H1 (cell line): ENCODE data around the gene KXD1. TPM values are rescaled to one million over a fixed set of nuclear protein-coding genes. Genes with fewer than 3 reads are reported as not detected.

Source experiments
- CTCF ChIA-PET: fragments of 300-600 bp; sonication (Branson Sonifier 250); formaldehyde crosslinking; loops from one replicate; lab custom pipeline; 2021; ENCODE audit not compliant: partially characterized antibody; lab: Charles Lee
- POLR2A ChIA-PET: fragments of 300-600 bp; sonication (Branson Sonifier 250); formaldehyde crosslinking; loops from one replicate; lab custom pipeline; 2021; ENCODE audit warnings: inconsistent platforms; ENCODE audit not compliant: partially characterized antibody; lab: Charles Lee
- DNase-seq, 2 experiments: peaks; one replicate each; pipeline versions ENCODE4 v3.0.0 to v3.0.0-alpha.2; 2010 to 2022; ENCODE audit warnings: low spot score in 2 of 2, low read depth in 1 of 2, mixed read lengths in 1 of 2
- FAIRE-seq: peaks from 2 replicates; lab custom pipeline; 2011; peaks lifted over from hg19 to GRCh38; lab: Jason Lieb, UNC
- H2AFZ ChIP-seq: 2 replicates; pipeline ENCODE4 v1.8.1; 2012; ENCODE audit warnings: low read length, inconsistent platforms
- H2AK5ac ChIP-seq: 2 replicates; pipeline ENCODE4 v1.6.1; 2013; ENCODE audit warnings: low read depth, low read length
- H2BK120ac ChIP-seq: replicated peaks from 2 replicates; pipeline ENCODE3; 2013; ENCODE audit warnings: low read depth, low read length, inconsistent platforms
- H2BK12ac ChIP-seq: 2 replicates; pipeline ENCODE4 v1.6.1; 2013; ENCODE audit warnings: low read depth, low read length
- H2BK15ac ChIP-seq: 2 replicates; pipeline ENCODE4 v1.6.1; 2013; ENCODE audit warnings: low read length
- H2BK20ac ChIP-seq: 2 replicates; pipeline ENCODE4 v1.6.1; 2013; ENCODE audit warnings: low read length
- H2BK5ac ChIP-seq: 2 replicates; pipeline ENCODE4 v1.6.1; 2013; ENCODE audit warnings: low read depth, low read length
- H3K14ac ChIP-seq: 2 replicates; pipeline ENCODE4 v1.6.1; 2013; ENCODE audit warnings: inconsistent platforms; ENCODE audit not compliant: insufficient read length
- H3K18ac ChIP-seq: 2 replicates; pipeline ENCODE4 v1.6.1; 2013; ENCODE audit warnings: low read length; ENCODE audit errors: extremely low read depth
- H3K23ac ChIP-seq: 2 replicates; pipeline ENCODE4 v1.6.1; 2013; ENCODE audit warnings: inconsistent platforms; ENCODE audit not compliant: insufficient read length
- H3K23me2 ChIP-seq: 2 replicates; pipeline ENCODE4 v1.6.1; 2013; ENCODE audit warnings: low read depth, low read length
- H3K27ac ChIP-seq: 2 replicates; pipeline ENCODE4 v1.6.1; 2011; ENCODE audit warnings: low read depth, low read length, inconsistent platforms
- H3K27me3 ChIP-seq, 4 experiments: replicated peaks in 1 of 4; 1 replicate in 1 of 4; 2 replicates in 3 of 4; pipeline versions ENCODE4 v1.6.1 to v1.8.1; 2011 to 2013; ENCODE audit warnings: low read length in 3 of 4, mild to moderate bottlenecking in 3 of 4, inconsistent platforms in 2 of 4, mixed read lengths in 2 of 4, moderate library complexity in 1 of 4; ENCODE audit not compliant: control insufficient read depth in 3 of 4, insufficient read depth in 3 of 4; ENCODE audit errors: extremely low read depth in 1 of 4
- H3K36me3 ChIP-seq, 4 experiments: 2 replicates each; pipeline versions ENCODE4 v1.6.1 to v1.8.1; 2011 to 2013; ENCODE audit warnings: mild to moderate bottlenecking in 4 of 4, low read length in 3 of 4, moderate library complexity in 2 of 4, control low read depth in 1 of 4, inconsistent platforms in 1 of 4; ENCODE audit not compliant: insufficient read depth in 4 of 4, control insufficient read depth in 2 of 4
- H3K4ac ChIP-seq: replicated peaks from 2 replicates; pipeline ENCODE3; 2013; ENCODE audit warnings: low read length, low read depth, mixed read lengths, inconsistent platforms; ENCODE audit not compliant: insufficient read length
- H3K4me1 ChIP-seq, 4 experiments: replicated peaks in 1 of 4; 1 replicate in 1 of 4; 2 replicates in 3 of 4; pipeline versions ENCODE4 v1.6.1 to v1.8.1; 2011 to 2013; ENCODE audit warnings: low read length in 3 of 4, inconsistent platforms in 2 of 4, mixed read lengths in 1 of 4; ENCODE audit not compliant: insufficient read depth in 4 of 4, control insufficient read depth in 3 of 4
- H3K4me2 ChIP-seq, 2 experiments: 2 replicates each; pipeline versions ENCODE4 v1.6.1 to v1.8.1; 2011 to 2013; ENCODE audit warnings: low read depth in 2 of 2, low read length in 2 of 2, control low read depth in 1 of 2, inconsistent platforms in 1 of 2, mild to moderate bottlenecking in 1 of 2; ENCODE audit not compliant: insufficient read depth in 1 of 2
- H3K4me3 ChIP-seq, 4 experiments: fragments of 200-600, 300-600 bp in 1 of 4; sonication (generic), shearing (Covaris generic), sonication (Bioruptor Twin) in 1 of 4; 2 replicates each; pipeline versions ENCODE4 v1.5.1 to v1.8.1; 2011 to 2016; ENCODE audit warnings: low read length in 4 of 4, low read depth in 3 of 4, control low read depth in 2 of 4, inconsistent platforms in 2 of 4, mild to moderate bottlenecking in 2 of 4, mixed read lengths in 1 of 4, moderate library complexity in 1 of 4; ENCODE audit not compliant: insufficient read depth in 2 of 4; ENCODE audit errors: extremely low read depth in 1 of 4
- H3K56ac ChIP-seq: replicated peaks from 2 replicates; pipeline ENCODE3; 2013; ENCODE audit warnings: low read depth, mild to moderate bottlenecking, mixed read lengths, low read length, inconsistent platforms; ENCODE audit not compliant: insufficient read length
- H3K79me1 ChIP-seq: 2 replicates; pipeline ENCODE4 v1.6.1; 2013; ENCODE audit warnings: low read depth, low read length, control low read depth
- H3K79me2 ChIP-seq, 2 experiments: 2 replicates each; pipeline versions ENCODE4 v1.6.1 to v1.8.1; 2012 to 2013; ENCODE audit warnings: low read length in 2 of 2, mild to moderate bottlenecking in 2 of 2, inconsistent platforms in 1 of 2; ENCODE audit not compliant: insufficient read depth in 2 of 2, control insufficient read depth in 1 of 2
- H3K9ac ChIP-seq, 4 experiments: replicated peaks in 1 of 4; 1 replicate in 1 of 4; 2 replicates in 3 of 4; pipeline versions ENCODE4 v1.6.1 to v1.8.1; 2011 to 2013; ENCODE audit warnings: low read depth in 3 of 4, low read length in 3 of 4, control low read depth in 2 of 4, mild to moderate bottlenecking in 2 of 4, moderate library complexity in 2 of 4, inconsistent platforms in 1 of 4; ENCODE audit errors: extremely low read depth in 1 of 4
- H3K9me3 ChIP-seq, 2 experiments: 2 replicates each; pipeline versions ENCODE4 v1.6.1 to v1.8.1; 2012 to 2013; ENCODE audit warnings: mild to moderate bottlenecking in 2 of 2, moderate library complexity in 2 of 2, control low read depth in 1 of 2, inconsistent platforms in 1 of 2, low read depth in 1 of 2, low read length in 1 of 2, mixed read lengths in 1 of 2; ENCODE audit not compliant: insufficient read depth in 2 of 2
- H4K20me1 ChIP-seq, 2 experiments: replicated peaks in 1 of 2; 2 replicates each; pipeline versions ENCODE3 to v1.8.1; 2011 to 2013; ENCODE audit warnings: inconsistent platforms in 2 of 2, low read length in 2 of 2, mild to moderate bottlenecking in 1 of 2; ENCODE audit not compliant: insufficient read depth in 2 of 2, control insufficient read depth in 1 of 2
- H4K5ac ChIP-seq: 2 replicates; pipeline ENCODE4 v1.6.1; 2013; ENCODE audit warnings: low read length, low read depth, mixed read lengths, inconsistent platforms; ENCODE audit not compliant: insufficient read length
- H4K8ac ChIP-seq: 2 replicates; pipeline ENCODE4 v1.8.0; 2013; ENCODE audit warnings: mild to moderate bottlenecking, moderate library complexity, low read length, inconsistent platforms; ENCODE audit not compliant: insufficient read depth; ENCODE audit errors: extremely low read depth
- H4K91ac ChIP-seq: replicated peaks from 2 replicates; pipeline ENCODE3; 2013; ENCODE audit warnings: low read length, mixed read lengths, inconsistent platforms; ENCODE audit not compliant: insufficient read length
- ATF2 ChIP-seq: IDR thresholded peaks from 2 replicates; pipeline ENCODE4 v1.6.1; 2012; ENCODE audit warnings: low read length, inconsistent platforms
- KDM4A ChIP-seq: IDR thresholded peaks from one replicate; pipeline ENCODE4 v1.7.1; 2012; ENCODE audit warnings: low read depth, mild to moderate bottlenecking, moderate library complexity, low read length, inconsistent platforms; ENCODE audit not compliant: severe bottlenecking
- POLR2A ChIP-seq, 2 experiments: IDR thresholded peaks; 1 replicate in 1 of 2; 2 replicates in 1 of 2; pipeline ENCODE4 v1.6.1; 2011; ENCODE audit warnings: low read depth in 2 of 2, low read length in 2 of 2, mild to moderate bottlenecking in 2 of 2; ENCODE audit errors: control extremely low read depth in 1 of 2
- RBBP5 ChIP-seq: IDR thresholded peaks from 2 replicates; pipeline ENCODE4 v1.7.1; 2012; ENCODE audit warnings: low read depth, mild to moderate bottlenecking, inconsistent platforms, low read length, moderate library complexity, borderline replicate concordance
- RFX5 ChIP-seq: IDR thresholded peaks from 2 replicates; pipeline ENCODE4 v1.6.1; 2011; ENCODE audit warnings: low read depth, low read length, improper control_type of control experiment, borderline replicate concordance
- TAF1 ChIP-seq: IDR thresholded peaks from 2 replicates; pipeline ENCODE4 v1.6.1; 2011; ENCODE audit warnings: mild to moderate bottlenecking, low read depth, low read length
- TEAD4 ChIP-seq: IDR thresholded peaks from 2 replicates; pipeline ENCODE4 v1.6.1; 2012; ENCODE audit warnings: low read depth, low read length, inconsistent platforms, mixed read lengths
- WGBS, 2 experiments: shearing (Covaris generic) in 1 of 2; methylation state at CpG; one replicate each; pipeline versions ENCODE4 v1.1.6 to v1.1.7; 2013 to 2015; ENCODE audit warnings: low lambda C conversion rate in 2 of 2, mixed read lengths in 2 of 2, inconsistent platforms in 1 of 2, low coverage in 1 of 2, missing lambda C conversion rate in 1 of 2; ENCODE audit not compliant: insufficient replicate concordance in 2 of 2, insufficient coverage in 1 of 2, insufficient read length in 1 of 2; ENCODE audit errors: extremely low coverage in 1 of 2, missing lambda C conversion rate in 1 of 2; 5-methylcytosine and 5-hydroxymethylcytosine counted together
- polyA plus RNA-seq, 7 experiments: library from polyadenylated mRNA; depleted of rRNA in 3 of 7; stranded (reverse) in 5 of 7; unstranded in 2 of 7; fragments of >200 nt in 5 of 7; fragments of 200-250 nt in 2 of 7; gene quantifications; 1 replicate in 5 of 7; 2 replicates in 1 of 7; 4 replicates in 1 of 7; pipeline versions ENCODE4 v1.2.1 to v1.2.3, GENCODE V29; 2011 to 2013; ENCODE audit warnings: missing spikeins in 2 of 7, mixed read lengths in 2 of 7
- total RNA-seq: library from RNA; stranded (reverse); fragmentation: NEBNext Ultra II Directional; extraction: Animal tissue kit (Norgen Biotek cat#: 25700); gene quantifications from 2 replicates; pipeline ENCODE4 v1.2.1, GENCODE V29; 2021

KXD1 gene
- total and polyA plus RNA-seq, 2 of the 8 experiments (the other 6 are each of a cell fraction or from before 2014, with no cell fraction given) = 115 to 267 TPM

GRCh38 chr19:18594096-18594823 is 36.6 kb downstream of the KXD1 start:
- Histone ChIP-seq H3K79me1 (no peaks in the 10 kb centered on the region), H3K79me2 (no peaks in the 10 kb centered on the region), H2BK15ac (no peak overlapping the region), H3K23ac (no peak overlapping the region), H4K8ac (no peak overlapping the region), H3K56ac (peak overlapping the region; percentile 74), H3K27ac (peak overlapping the region; percentile 24; the same call in 1 of the 2 replicates), H3K9ac (no peak overlapping the region), H2BK120ac (no peak overlapping the region), H3K18ac (peak overlapping the region; percentile 95), H3K9me3 (no peaks in the 10 kb centered on the region), H3K4me2 (peak overlapping the region; percentile 72 to 74), H3K4ac (peak overlapping the region; percentile 63), H2AK5ac (0 out of 2 replicates have a peak overlapping the region, but pooled peaks have one; percentile 34), H2AFZ (no peak overlapping the region), H2BK5ac (peak overlapping the region; percentile 46; the same call in 1 of the 2 replicates), H3K4me1 (peaks cover 2 to 38% (median 28%) of the 10 kb centered on the region in 4 experiments), H4K91ac (peak overlapping the region; percentile 66), H3K4me3 (peak overlapping the region; percentile 30 to 66 (median 36)), H3K27me3 (peaks cover 0 to 6% (median 3%) of the 10 kb centered on the region in 4 experiments; a peak in 5 of 7 replicates), H4K20me1 (peaks cover 0 to 3% of the 10 kb centered on the region in 2 experiments), H4K5ac (peak overlapping the region; percentile 73), H2BK20ac (peak overlapping the region; percentile 51; the same call in 1 of the 2 replicates), H3K14ac (no peak overlapping the region), H3K23me2 (peaks cover 11% of the 10 kb centered on the region), H2BK12ac (peak overlapping the region; percentile 80; the same call in 1 of the 2 replicates), H3K36me3 (no peaks in the 10 kb centered on the region)
- no peak for FAIRE-seq
- DNase-seq = peak in 1 of 2 experiments; percentile 90
- WGBS, 2 experiments = 3% methylated on average over 33 of the region's 54 CpGs; no CpG with 5 or more reads in 1 of the 2 experiments
- ChIA-PET CTCF (interaction anchor here (0.6 to 12.5 kb wide), 24 partner anchors 10 to 253 kb away, joined by 3 to 139 read pairs (median 4); partner anchors contain the start of genes FKBP8 and UBA52), POLR2A (interaction anchor here (0.7 to 10.3 kb wide), 13 partner anchors 10 to 165 kb away, joined by 3 to 112 read pairs (median 6); partner anchors contain the start of genes ELL, KXD1, TMEM59L and UBA52)
- TF ChIP-seq ATF2 (no peak), RFX5 (no peak), TAF1 (peak; percentile 57), RBBP5 (no peak), KDM4A (peak; percentile 31), POLR2A (IDR thresholded peaks at IDR 0.05; ENCODE audit: control extremely low read depth in 1 of 2, low read depth in 2 of 2, low read length in 2 of 2) (peak in 1 of 2 experiments; percentile 62; a peak in 1 of 3 replicates), TEAD4 (no peak)
